Adrenal gland (tissue), 12 donors: ENCODE data around the gene IKZF2. TPM values are rescaled to one million over a fixed set of nuclear protein-coding genes. Genes with fewer than 3 reads are reported as not detected.
"Not testable (repeated sequence)": the region's sequence is repeated elsewhere in the genome, so short reads cannot be mapped to it uniquely, and the experiment has no call there.

Experiments used
- DNase-seq, 7 donors: peaks; one replicate each; pipeline ENCODE4 v3.0.0-alpha.2; 2019 to 2020
- H3K27ac ChIP-seq, 5 donors: fragments of 200-600 bp; sonication (generic) in 4 of 5; 1 replicate in 3 of 5; 2 replicates in 2 of 5; pipeline versions ENCODE4 v1.5.1 to v1.8.0; 2016 to 2020; ENCODE audit warnings: mild to moderate bottlenecking in 1 of 5
- H3K27me3 ChIP-seq: fragments of 200-600 bp; 2 replicates; pipeline ENCODE4 v1.8.0; 2021
- H3K36me3 ChIP-seq, 2 donors: fragments of 200-600 bp; replicated peaks in 1 of 2; 1 replicate in 1 of 2; 2 replicates in 1 of 2; pipeline versions ENCODE4 v1.5.1 to v1.8.0; 2018 to 2022
- H3K4me1 ChIP-seq, 2 donors: fragments of 200-600 bp; replicated peaks in 1 of 2; 1 replicate in 1 of 2; 2 replicates in 1 of 2; pipeline versions ENCODE4 v1.5.1 to v1.8.0; 2018 to 2021
- H3K4me3 ChIP-seq, 4 donors: fragments of 200-600 bp; sonication (generic) in 3 of 4; one replicate each; pipeline ENCODE4 v1.5.1; 2016 to 2018
- H3K9me3 ChIP-seq, 3 donors: fragments of 200-600 bp; sonication (generic) in 1 of 3; replicated peaks in 1 of 3; 1 replicate in 2 of 3; 2 replicates in 1 of 3; pipeline versions ENCODE4 v1.5.1 to v1.8.0; 2016 to 2021
- POLR2A ChIP-seq, 2 donors: fragments of 450-650 bp; IDR thresholded peaks; one replicate each; pipeline ENCODE4 v1.6.1; 2017; ENCODE audit warnings: antibody characterized with exemption in 2 of 2, mild to moderate bottlenecking in 2 of 2, moderate library complexity in 1 of 2
- WGBS, 4 donors: extraction: QIAGEN DNeasy Blood & Tissue Kit in 2 of 4; methylation state at CpG; one replicate each; pipeline versions ENCODE4 v1.1.5 to v1.1.7; 2013 to 2017; 5-methylcytosine and 5-hydroxymethylcytosine counted together
- intact Hi-C, 2 donors: fragments of 100-400 bp; cut with DNase I; formaldehyde crosslinking; loops; one replicate each; pipeline versions ENCODE4 v1.14.1 to v1.15.0; 2022 to 2023
- polyA plus RNA-seq, 3 donors: library from polyadenylated mRNA; stranded (reverse); fragments of 200-250 nt in 2 of 3; fragments of 350-450 nt in 1 of 3; fragmentation: Illumina TruSeq in 1 of 3; extraction: RNeasy Lipid Tissue Mini Kit (QIAGEN cat#74804) in 1 of 3; gene quantifications; one replicate each; pipeline ENCODE4 v1.2.3, GENCODE V29; 2013 to 2014
- total RNA-seq, 9 donors: library from RNA; depleted of rRNA in 4 of 9; stranded (reverse); fragments of >200 nt in 4 of 9; fragments of 120-200 nt in 1 of 9; fragmentation: NEBNext Ultra II Directional in 1 of 9; extraction: Animal tissue kit (Norgen Biotek cat#: 25700) in 1 of 9; gene quantifications; one replicate each; pipeline versions ENCODE4 v1.1.0 to v1.2.4, GENCODE V29; 2013 to 2023
- TF ChIP-seq, protein P1 (sequence below), 6 experiments: fragments of 450-650 bp in 4 of 6; fragments of 200-600 bp in 2 of 6; sonication (generic) in 1 of 6; IDR thresholded peaks; 1 replicate in 5 of 6; 2 replicates in 1 of 6; pipeline versions ENCODE4 v1.5.1 to v1.8.0; 2016 to 2021; ENCODE audit warnings: antibody characterized with exemption in 6 of 6, mild to moderate bottlenecking in 2 of 6, moderate library complexity in 1 of 6
- donor health status: healthy with polysubstance abuse.
- donor health status: Bipolar disorder and iron deficiency.
- donor health status: DM: yes; HTN: yes; CAD: no.
- donor health status: DM: no; HTN: no; CAD: no.
- donor health status: DM: no; HTN: no; CAD: no.
- donor health status: DM: yes; HTN: yes; CAD: no.

IKZF2 gene
- total and polyA plus RNA-seq, 12 donors: 0.44 to 18.9 (median 8.0) TPM

DNA sequence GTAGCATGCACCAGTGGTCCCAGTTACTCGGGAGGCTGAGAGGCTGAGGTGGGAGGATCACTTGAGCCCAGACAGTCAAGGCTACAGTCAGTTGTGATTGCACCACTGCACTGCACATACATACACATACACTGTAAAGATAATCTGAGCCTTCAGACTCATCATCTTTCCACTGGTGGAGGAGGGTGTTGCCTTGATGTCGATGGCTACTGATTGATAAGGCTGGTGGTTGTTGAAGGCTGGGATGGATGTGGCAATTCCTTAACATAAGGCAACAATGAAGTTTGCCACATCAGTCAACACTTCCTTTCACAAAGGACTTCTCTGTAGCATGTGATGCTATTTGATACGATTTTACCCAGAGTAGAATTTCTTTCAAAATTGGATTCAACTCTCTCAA lies 118.8 kb downstream of the IKZF2 start:
- H3K27me3 ChIP-seq: no peaks in the 10 kb centered on the region
- H3K27ac ChIP-seq: no peak overlapping the region
- intact Hi-C loops: no loop called here
- H3K4me3 ChIP-seq: no peak overlapping the region
- no peaks in the 10 kb centered on the region for H3K4me1 ChIP-seq
- WGBS, 4 donors: 89 to 100% (median 92%) methylated on average over 3 of the region's 3 CpGs
- peaks cover 0 to 7% (median 0%) of the 10 kb centered on the region in 3 donors for H3K9me3 ChIP-seq
- DNase-seq: no peak
- TF ChIP-seq, protein P1, sequence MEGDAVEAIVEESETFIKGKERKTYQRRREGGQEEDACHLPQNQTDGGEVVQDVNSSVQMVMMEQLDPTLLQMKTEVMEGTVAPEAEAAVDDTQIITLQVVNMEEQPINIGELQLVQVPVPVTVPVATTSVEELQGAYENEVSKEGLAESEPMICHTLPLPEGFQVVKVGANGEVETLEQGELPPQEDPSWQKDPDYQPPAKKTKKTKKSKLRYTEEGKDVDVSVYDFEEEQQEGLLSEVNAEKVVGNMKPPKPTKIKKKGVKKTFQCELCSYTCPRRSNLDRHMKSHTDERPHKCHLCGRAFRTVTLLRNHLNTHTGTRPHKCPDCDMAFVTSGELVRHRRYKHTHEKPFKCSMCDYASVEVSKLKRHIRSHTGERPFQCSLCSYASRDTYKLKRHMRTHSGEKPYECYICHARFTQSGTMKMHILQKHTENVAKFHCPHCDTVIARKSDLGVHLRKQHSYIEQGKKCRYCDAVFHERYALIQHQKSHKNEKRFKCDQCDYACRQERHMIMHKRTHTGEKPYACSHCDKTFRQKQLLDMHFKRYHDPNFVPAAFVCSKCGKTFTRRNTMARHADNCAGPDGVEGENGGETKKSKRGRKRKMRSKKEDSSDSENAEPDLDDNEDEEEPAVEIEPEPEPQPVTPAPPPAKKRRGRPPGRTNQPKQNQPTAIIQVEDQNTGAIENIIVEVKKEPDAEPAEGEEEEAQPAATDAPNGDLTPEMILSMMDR (IDR thresholded peaks at IDR 0.05): no peak
- TF ChIP-seq POLR2A (IDR thresholded peaks at IDR 0.05): no peak
- H3K36me3 ChIP-seq: no peaks in the 10 kb centered on the region

DNA sequence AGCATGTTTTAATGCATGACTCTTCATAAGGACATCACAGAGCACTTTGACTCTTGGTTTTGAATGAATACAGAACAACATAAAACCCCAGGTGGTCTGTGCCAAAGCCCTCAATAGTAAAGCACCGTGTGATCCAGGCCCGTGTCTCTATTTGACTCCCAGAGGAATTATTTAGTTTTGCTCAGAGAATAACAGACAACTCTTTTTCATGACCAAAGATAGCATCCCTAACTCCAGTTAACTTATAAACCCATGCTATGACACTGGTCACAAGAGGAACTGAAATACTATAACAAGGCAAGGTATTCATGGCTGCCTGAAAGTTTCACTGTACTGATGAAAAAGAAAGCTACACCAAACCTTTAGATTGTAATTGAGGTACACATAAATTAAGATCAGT lies 128.4 kb downstream of the IKZF2 start:
- intact Hi-C loops: no loop called here
- H3K4me3 ChIP-seq: no peak overlapping the region

DNA sequence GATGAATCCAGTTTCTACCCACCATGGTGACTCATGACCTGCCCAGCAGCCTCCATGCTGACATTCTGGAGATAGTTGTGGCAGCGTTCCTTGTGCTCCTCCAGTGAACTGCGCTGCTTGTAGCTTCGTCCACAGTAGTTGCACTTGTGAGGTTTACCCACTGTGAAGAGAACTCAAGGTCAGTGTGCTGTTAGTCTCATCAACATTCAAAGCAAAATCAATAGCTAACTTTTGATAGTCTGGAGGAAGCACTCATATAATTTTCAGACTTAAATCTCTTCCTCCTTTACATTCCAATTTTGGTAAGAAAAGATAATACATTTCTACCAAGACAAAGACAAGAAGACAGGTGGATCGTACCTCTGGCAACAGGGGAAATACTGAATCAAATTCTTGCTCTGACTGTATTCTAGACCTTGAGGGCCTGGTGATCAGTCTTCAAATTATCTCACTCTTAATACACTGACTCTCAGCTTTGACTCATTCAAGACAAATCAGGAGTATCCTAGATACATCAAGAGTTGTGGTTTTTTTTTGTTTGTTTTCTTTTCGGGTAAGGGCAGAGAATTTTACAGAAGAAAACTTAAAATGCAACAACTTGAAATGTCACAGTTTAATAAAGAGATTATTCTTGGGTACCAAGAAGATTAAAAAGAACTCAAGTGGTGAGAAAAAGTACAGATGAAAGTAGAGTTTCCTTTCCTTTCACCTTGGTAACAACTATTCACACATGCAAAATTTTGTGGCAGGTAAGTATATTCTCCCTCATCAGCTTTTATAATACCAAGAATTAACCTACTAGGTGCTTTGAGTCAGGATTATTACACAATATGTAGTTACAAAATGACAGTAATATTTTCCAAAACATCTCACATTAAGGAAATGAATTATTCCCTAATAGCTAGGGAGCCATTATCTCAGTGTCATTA lies 129.2 kb downstream of the IKZF2 start:
- WGBS, 4 donors: 68 to 79% (median 75%) methylated on average over 5 of the region's 5 CpGs
- no peaks in the 10 kb centered on the region for H3K36me3 ChIP-seq
- no peak overlapping the region for H3K27ac ChIP-seq
- no peak for DNase-seq
- H3K4me1 ChIP-seq: no peaks in the 10 kb centered on the region
- TF ChIP-seq, protein P1 (IDR thresholded peaks at IDR 0.05): no peak
- no peak for TF ChIP-seq POLR2A (IDR thresholded peaks at IDR 0.05)
- intact Hi-C loops: no loop called here
- no peaks in the 10 kb centered on the region for H3K9me3 ChIP-seq
- H3K27me3 ChIP-seq: no peaks in the 10 kb centered on the region
- H3K4me3 ChIP-seq: no peak overlapping the region

More for the DNA sequence above, 128.4 kb downstream of the IKZF2 start:
- no peak for DNase-seq
- Histone ChIP-seq H3K9me3 (no peaks in the 10 kb centered on the region), H3K36me3 (no peaks in the 10 kb centered on the region), H3K27me3 (no peaks in the 10 kb centered on the region), H3K4me1 (no peaks in the 10 kb centered on the region), H3K27ac (no peak overlapping the region)
- WGBS, 4 donors: 74 to 84% (median 83%) methylated on average over 2 of the region's 2 CpGs
- no peak for TF ChIP-seq POLR2A (IDR thresholded peaks at IDR 0.05)
- TF ChIP-seq, protein P1 (IDR thresholded peaks at IDR 0.05): no peak

DNA sequence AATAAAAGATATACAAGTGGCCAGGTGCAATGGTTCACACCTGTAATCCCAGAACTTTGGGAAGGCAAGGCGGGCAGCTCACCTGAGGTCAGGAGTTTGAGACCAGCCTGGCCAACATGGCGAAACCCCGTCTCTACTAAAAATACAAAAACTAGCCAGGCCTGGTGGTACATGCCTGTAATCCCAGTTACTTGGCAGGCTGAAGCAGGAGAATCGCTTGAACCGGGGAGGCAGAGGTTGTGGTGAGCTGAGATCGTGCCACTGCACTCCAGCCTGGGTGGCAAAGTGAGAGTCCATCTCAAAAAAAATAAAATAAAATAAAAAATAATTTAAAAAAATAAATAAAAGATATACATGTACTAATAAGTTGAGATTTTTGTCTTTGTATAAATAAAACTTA lies 130.5 kb downstream of the IKZF2 start:
- H3K4me3 ChIP-seq, H3K36me3 ChIP-seq, H3K27me3 ChIP-seq, H3K4me1 ChIP-seq, DNase-seq, H3K9me3 ChIP-seq, intact Hi-C loops, H3K27ac ChIP-seq: not testable (repeated sequence)
- 94 to 100% (median 97%) methylated on average over 6 of the region's 6 CpGs for WGBS, 4 donors

DNA sequence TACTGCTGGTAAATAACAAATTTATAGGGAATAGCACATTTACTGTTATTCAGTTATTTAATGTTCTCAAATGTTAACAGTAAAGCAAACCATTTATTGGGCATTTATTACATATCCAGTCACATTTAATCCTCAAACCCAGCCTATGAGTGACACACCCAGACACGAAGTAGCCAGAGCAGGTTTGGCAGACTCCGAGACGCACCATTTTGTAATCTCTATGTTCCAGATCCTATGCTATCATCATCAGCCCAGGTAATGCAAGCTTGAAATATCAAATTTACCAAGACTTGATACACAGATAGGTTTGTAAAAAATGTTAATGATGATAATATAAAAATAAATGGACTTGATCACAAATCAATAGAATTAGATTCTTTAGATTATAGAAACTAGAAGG lies 131.1 kb downstream of the IKZF2 start:
- 93 to 98% (median 95%) methylated on average over 3 of the region's 3 CpGs for WGBS, 4 donors
- no peak overlapping the region for H3K4me3 ChIP-seq
- no peaks in the 10 kb centered on the region for H3K36me3 ChIP-seq
- no peaks in the 10 kb centered on the region for H3K4me1 ChIP-seq
- DNase-seq: no peak
- no peaks in the 10 kb centered on the region for H3K27me3 ChIP-seq
- no peak overlapping the region for H3K27ac ChIP-seq
- TF ChIP-seq POLR2A (IDR thresholded peaks at IDR 0.05): no peak
- TF ChIP-seq, protein P1 (IDR thresholded peaks at IDR 0.05): no peak
- intact Hi-C loops: no loop called here
- no peaks in the 10 kb centered on the region for H3K9me3 ChIP-seq
